H1 (cell line): ENCODE data around the gene RGS6. TPM values are rescaled to one million over a fixed set of nuclear protein-coding genes. Genes with fewer than 3 reads are reported as not detected.

Source experiments
- CTCF ChIA-PET: fragments of 300-600 bp; sonication (Branson Sonifier 250); formaldehyde crosslinking; loops from one replicate; lab custom pipeline; 2021; ENCODE audit not compliant: partially characterized antibody; lab: Charles Lee
- POLR2A ChIA-PET: fragments of 300-600 bp; sonication (Branson Sonifier 250); formaldehyde crosslinking; loops from one replicate; lab custom pipeline; 2021; ENCODE audit warnings: inconsistent platforms; ENCODE audit not compliant: partially characterized antibody; lab: Charles Lee
- DNase-seq, 2 experiments: peaks; one replicate each; pipeline versions ENCODE4 v3.0.0 to v3.0.0-alpha.2; 2010 to 2022; ENCODE audit warnings: low spot score in 2 of 2, low read depth in 1 of 2, mixed read lengths in 1 of 2
- FAIRE-seq: peaks from 2 replicates; lab custom pipeline; 2011; peaks lifted over from hg19 to GRCh38; lab: Jason Lieb, UNC
- H2AFZ ChIP-seq: 2 replicates; pipeline ENCODE4 v1.8.1; 2012; ENCODE audit warnings: low read length, inconsistent platforms
- H2AK5ac ChIP-seq: 2 replicates; pipeline ENCODE4 v1.6.1; 2013; ENCODE audit warnings: low read depth, low read length
- H2BK120ac ChIP-seq: replicated peaks from 2 replicates; pipeline ENCODE3; 2013; ENCODE audit warnings: low read depth, low read length, inconsistent platforms
- H2BK12ac ChIP-seq: 2 replicates; pipeline ENCODE4 v1.6.1; 2013; ENCODE audit warnings: low read depth, low read length
- H2BK15ac ChIP-seq: 2 replicates; pipeline ENCODE4 v1.6.1; 2013; ENCODE audit warnings: low read length
- H2BK20ac ChIP-seq: 2 replicates; pipeline ENCODE4 v1.6.1; 2013; ENCODE audit warnings: low read length
- H2BK5ac ChIP-seq: 2 replicates; pipeline ENCODE4 v1.6.1; 2013; ENCODE audit warnings: low read depth, low read length
- H3K14ac ChIP-seq: 2 replicates; pipeline ENCODE4 v1.6.1; 2013; ENCODE audit warnings: inconsistent platforms; ENCODE audit not compliant: insufficient read length
- H3K18ac ChIP-seq: 2 replicates; pipeline ENCODE4 v1.6.1; 2013; ENCODE audit warnings: low read length; ENCODE audit errors: extremely low read depth
- H3K23ac ChIP-seq: 2 replicates; pipeline ENCODE4 v1.6.1; 2013; ENCODE audit warnings: inconsistent platforms; ENCODE audit not compliant: insufficient read length
- H3K23me2 ChIP-seq: 2 replicates; pipeline ENCODE4 v1.6.1; 2013; ENCODE audit warnings: low read depth, low read length
- H3K27ac ChIP-seq: 2 replicates; pipeline ENCODE4 v1.6.1; 2011; ENCODE audit warnings: low read depth, low read length, inconsistent platforms
- H3K27me3 ChIP-seq, 4 experiments: replicated peaks in 1 of 4; 1 replicate in 1 of 4; 2 replicates in 3 of 4; pipeline versions ENCODE4 v1.6.1 to v1.8.1; 2011 to 2013; ENCODE audit warnings: low read length in 3 of 4, mild to moderate bottlenecking in 3 of 4, inconsistent platforms in 2 of 4, mixed read lengths in 2 of 4, moderate library complexity in 1 of 4; ENCODE audit not compliant: control insufficient read depth in 3 of 4, insufficient read depth in 3 of 4; ENCODE audit errors: extremely low read depth in 1 of 4
- H3K36me3 ChIP-seq, 4 experiments: 2 replicates each; pipeline versions ENCODE4 v1.6.1 to v1.8.1; 2011 to 2013; ENCODE audit warnings: mild to moderate bottlenecking in 4 of 4, low read length in 3 of 4, moderate library complexity in 2 of 4, control low read depth in 1 of 4, inconsistent platforms in 1 of 4; ENCODE audit not compliant: insufficient read depth in 4 of 4, control insufficient read depth in 2 of 4
- H3K4ac ChIP-seq: replicated peaks from 2 replicates; pipeline ENCODE3; 2013; ENCODE audit warnings: low read length, low read depth, mixed read lengths, inconsistent platforms; ENCODE audit not compliant: insufficient read length
- H3K4me1 ChIP-seq, 4 experiments: replicated peaks in 1 of 4; 1 replicate in 1 of 4; 2 replicates in 3 of 4; pipeline versions ENCODE4 v1.6.1 to v1.8.1; 2011 to 2013; ENCODE audit warnings: low read length in 3 of 4, inconsistent platforms in 2 of 4, mixed read lengths in 1 of 4; ENCODE audit not compliant: insufficient read depth in 4 of 4, control insufficient read depth in 3 of 4
- H3K4me2 ChIP-seq, 2 experiments: 2 replicates each; pipeline versions ENCODE4 v1.6.1 to v1.8.1; 2011 to 2013; ENCODE audit warnings: low read depth in 2 of 2, low read length in 2 of 2, control low read depth in 1 of 2, inconsistent platforms in 1 of 2, mild to moderate bottlenecking in 1 of 2; ENCODE audit not compliant: insufficient read depth in 1 of 2
- H3K4me3 ChIP-seq, 4 experiments: fragments of 200-600, 300-600 bp in 1 of 4; sonication (generic), shearing (Covaris generic), sonication (Bioruptor Twin) in 1 of 4; 2 replicates each; pipeline versions ENCODE4 v1.5.1 to v1.8.1; 2011 to 2016; ENCODE audit warnings: low read length in 4 of 4, low read depth in 3 of 4, control low read depth in 2 of 4, inconsistent platforms in 2 of 4, mild to moderate bottlenecking in 2 of 4, mixed read lengths in 1 of 4, moderate library complexity in 1 of 4; ENCODE audit not compliant: insufficient read depth in 2 of 4; ENCODE audit errors: extremely low read depth in 1 of 4
- H3K56ac ChIP-seq: replicated peaks from 2 replicates; pipeline ENCODE3; 2013; ENCODE audit warnings: low read depth, mild to moderate bottlenecking, mixed read lengths, low read length, inconsistent platforms; ENCODE audit not compliant: insufficient read length
- H3K79me1 ChIP-seq: 2 replicates; pipeline ENCODE4 v1.6.1; 2013; ENCODE audit warnings: low read depth, low read length, control low read depth
- H3K79me2 ChIP-seq, 2 experiments: 2 replicates each; pipeline versions ENCODE4 v1.6.1 to v1.8.1; 2012 to 2013; ENCODE audit warnings: low read length in 2 of 2, mild to moderate bottlenecking in 2 of 2, inconsistent platforms in 1 of 2; ENCODE audit not compliant: insufficient read depth in 2 of 2, control insufficient read depth in 1 of 2
- H3K9ac ChIP-seq, 4 experiments: replicated peaks in 1 of 4; 1 replicate in 1 of 4; 2 replicates in 3 of 4; pipeline versions ENCODE4 v1.6.1 to v1.8.1; 2011 to 2013; ENCODE audit warnings: low read depth in 3 of 4, low read length in 3 of 4, control low read depth in 2 of 4, mild to moderate bottlenecking in 2 of 4, moderate library complexity in 2 of 4, inconsistent platforms in 1 of 4; ENCODE audit errors: extremely low read depth in 1 of 4
- H3K9me3 ChIP-seq, 2 experiments: 2 replicates each; pipeline versions ENCODE4 v1.6.1 to v1.8.1; 2012 to 2013; ENCODE audit warnings: mild to moderate bottlenecking in 2 of 2, moderate library complexity in 2 of 2, control low read depth in 1 of 2, inconsistent platforms in 1 of 2, low read depth in 1 of 2, low read length in 1 of 2, mixed read lengths in 1 of 2; ENCODE audit not compliant: insufficient read depth in 2 of 2
- H4K20me1 ChIP-seq, 2 experiments: replicated peaks in 1 of 2; 2 replicates each; pipeline versions ENCODE3 to v1.8.1; 2011 to 2013; ENCODE audit warnings: inconsistent platforms in 2 of 2, low read length in 2 of 2, mild to moderate bottlenecking in 1 of 2; ENCODE audit not compliant: insufficient read depth in 2 of 2, control insufficient read depth in 1 of 2
- H4K5ac ChIP-seq: 2 replicates; pipeline ENCODE4 v1.6.1; 2013; ENCODE audit warnings: low read length, low read depth, mixed read lengths, inconsistent platforms; ENCODE audit not compliant: insufficient read length
- H4K8ac ChIP-seq: 2 replicates; pipeline ENCODE4 v1.8.0; 2013; ENCODE audit warnings: mild to moderate bottlenecking, moderate library complexity, low read length, inconsistent platforms; ENCODE audit not compliant: insufficient read depth; ENCODE audit errors: extremely low read depth
- H4K91ac ChIP-seq: replicated peaks from 2 replicates; pipeline ENCODE3; 2013; ENCODE audit warnings: low read length, mixed read lengths, inconsistent platforms; ENCODE audit not compliant: insufficient read length
- BCL11A ChIP-seq, 2 experiments: IDR thresholded peaks; one replicate each; pipeline ENCODE4 v1.6.1; 2011; ENCODE audit warnings: low read depth in 2 of 2, low read length in 2 of 2, mild to moderate bottlenecking in 2 of 2
- CHD1 ChIP-seq: IDR thresholded peaks from 2 replicates; pipeline ENCODE4 v1.6.1; 2012; ENCODE audit warnings: low read depth, low read length, improper control_type of control experiment
- EGR1 ChIP-seq: IDR thresholded peaks from 2 replicates; pipeline ENCODE4 v1.6.1; 2011; ENCODE audit warnings: low read depth, low read length, borderline replicate concordance
- POU5F1 ChIP-seq: IDR thresholded peaks from 2 replicates; pipeline ENCODE4 v1.6.1; 2011; ENCODE audit warnings: low read depth, mild to moderate bottlenecking, low read length, moderate library complexity
- RAD21 ChIP-seq, 2 experiments: IDR thresholded peaks in 1 of 2; conservative IDR thresholded peaks in 1 of 2; 2 replicates each; pipeline ENCODE4 v1.6.1; 2011; ENCODE audit warnings: low read depth in 2 of 2, low read length in 2 of 2, improper control_type of control experiment in 1 of 2, inconsistent platforms in 1 of 2, mild to moderate bottlenecking in 1 of 2, moderate library complexity in 1 of 2
- RBBP5 ChIP-seq: IDR thresholded peaks from 2 replicates; pipeline ENCODE4 v1.7.1; 2012; ENCODE audit warnings: low read depth, mild to moderate bottlenecking, inconsistent platforms, low read length, moderate library complexity, borderline replicate concordance
- RXRA ChIP-seq: IDR thresholded peaks from 2 replicates; pipeline ENCODE4 v1.6.1; 2011; ENCODE audit warnings: low read depth, mild to moderate bottlenecking, low read length, moderate library complexity; ENCODE audit not compliant: insufficient read depth
- SAP30 ChIP-seq: fragments of 300-600 bp; sonication (generic); IDR thresholded peaks from 2 replicates; pipeline ENCODE4 v1.7.1; 2012; ENCODE audit warnings: low read length, moderate library complexity, mild to moderate bottlenecking, inconsistent platforms; ENCODE audit not compliant: insufficient read depth, insufficient replicate concordance
- SIN3A ChIP-seq, 2 experiments: IDR thresholded peaks in 1 of 2; conservative IDR thresholded peaks in 1 of 2; 2 replicates each; pipeline ENCODE4 v1.6.1; 2011 to 2012; ENCODE audit warnings: low read length in 2 of 2, improper control_type of control experiment in 1 of 2, low read depth in 1 of 2, mild to moderate bottlenecking in 1 of 2
- SP2 ChIP-seq: IDR thresholded peaks from 2 replicates; pipeline ENCODE4 v1.6.1; 2012; ENCODE audit warnings: mild to moderate bottlenecking, low read length, inconsistent platforms
- SP4 ChIP-seq: IDR thresholded peaks from 2 replicates; pipeline ENCODE4 v1.6.1; 2012; ENCODE audit warnings: low read length, inconsistent platforms
- TBP ChIP-seq: IDR thresholded peaks from 2 replicates; pipeline ENCODE4 v1.6.1; 2011; ENCODE audit warnings: low read depth, low read length, improper control_type of control experiment
- TCF12 ChIP-seq: IDR thresholded peaks from 2 replicates; pipeline ENCODE4 v1.6.1; 2011; ENCODE audit warnings: low read depth, mild to moderate bottlenecking, low read length
- WGBS, 2 experiments: shearing (Covaris generic) in 1 of 2; methylation state at CpG; one replicate each; pipeline versions ENCODE4 v1.1.6 to v1.1.7; 2013 to 2015; ENCODE audit warnings: low lambda C conversion rate in 2 of 2, mixed read lengths in 2 of 2, inconsistent platforms in 1 of 2, low coverage in 1 of 2, missing lambda C conversion rate in 1 of 2; ENCODE audit not compliant: insufficient replicate concordance in 2 of 2, insufficient coverage in 1 of 2, insufficient read length in 1 of 2; ENCODE audit errors: extremely low coverage in 1 of 2, missing lambda C conversion rate in 1 of 2; 5-methylcytosine and 5-hydroxymethylcytosine counted together
- polyA plus RNA-seq, 7 experiments: library from polyadenylated mRNA; depleted of rRNA in 3 of 7; stranded (reverse) in 5 of 7; unstranded in 2 of 7; fragments of >200 nt in 5 of 7; fragments of 200-250 nt in 2 of 7; gene quantifications; 1 replicate in 5 of 7; 2 replicates in 1 of 7; 4 replicates in 1 of 7; pipeline versions ENCODE4 v1.2.1 to v1.2.3, GENCODE V29; 2011 to 2013; ENCODE audit warnings: missing spikeins in 2 of 7, mixed read lengths in 2 of 7
- total RNA-seq: library from RNA; stranded (reverse); fragmentation: NEBNext Ultra II Directional; extraction: Animal tissue kit (Norgen Biotek cat#: 25700); gene quantifications from 2 replicates; pipeline ENCODE4 v1.2.1, GENCODE V29; 2021
- TF ChIP-seq, protein P1 (sequence below): IDR thresholded peaks from 2 replicates; pipeline ENCODE4 v1.6.1; 2012; ENCODE audit warnings: inconsistent platforms

The RGS6 gene
- total and polyA plus RNA-seq, 2 of the 8 experiments (the other 6 are each of a cell fraction or from before 2014, with no cell fraction given), result 0.26 to 1.1 TPM

- Histone ChIP-seq H3K4me2 (no peak overlapping the region), H3K23me2 (peaks cover 2% of the 10 kb centered on the region; the same call in 1 of the 2 replicates), H3K4me1 (no peaks in the 10 kb centered on the region), H3K14ac (no peak overlapping the region), H4K5ac (no peak overlapping the region), H3K18ac (no peak overlapping the region), H3K79me1 (no peaks in the 10 kb centered on the region), H2AK5ac (no peak overlapping the region), H2BK12ac (no peak overlapping the region), H3K56ac (no peak overlapping the region), H2BK20ac (no peak overlapping the region), H3K27ac (no peak overlapping the region), H3K23ac (no peak overlapping the region), H2BK5ac (no peak overlapping the region), H2BK120ac (no peak overlapping the region), H3K4me3 (no peak overlapping the region), H2AFZ (no peak overlapping the region), H4K20me1 (no peaks in the 10 kb centered on the region), H3K79me2 (no peaks in the 10 kb centered on the region), H3K36me3 (no peaks in the 10 kb centered on the region), H2BK15ac (no peak overlapping the region), H4K91ac (no peak overlapping the region), H3K9me3 (peaks cover 0 to 11% of the 10 kb centered on the region in 2 experiments; a peak in 1 of 4 replicates), H3K4ac (no peak overlapping the region), H3K9ac (no peak overlapping the region), H4K8ac (no peak overlapping the region), H3K27me3 (no peaks in the 10 kb centered on the region; a peak in 1 of 7 replicates)
- 94% methylated on average over 2 of the region's 2 CpGs; no CpG with 5 or more reads in 1 of the 2 experiments for WGBS, 2 experiments
- POLR2A ChIA-PET, result no interaction called here
- FAIRE-seq, result no peak
- CTCF ChIA-PET, result interaction anchor here (1.3 to 5.6 kb wide), 3 partner anchors 14 to 492 kb away, joined by 3 to 57 read pairs (median 3); no protein-coding TSS in a partner anchor
- DNase-seq, result no peak
- TF ChIP-seq SIN3A (conservative IDR thresholded peaks at IDR 0.05 in 1 of 2, IDR thresholded peaks at IDR 0.05 in 1 of 2; ENCODE audit: low read depth in 1 of 2, low read length in 2 of 2) (no peak), SP4 (no peak), SP2 (no peak), TBP (no peak), BCL11A (IDR thresholded peaks at IDR 0.05; ENCODE audit: low read depth in 2 of 2, low read length in 2 of 2) (no peak), SAP30 (no peak), EGR1 (no peak), RXRA (no peak), RBBP5 (no peak), CHD1 (no peak), TCF12 (no peak), RAD21 (IDR thresholded peaks at IDR 0.05 in 1 of 2, conservative IDR thresholded peaks at IDR 0.05 in 1 of 2; ENCODE audit: low read depth in 2 of 2, low read length in 2 of 2) (no peak), POU5F1 (no peak)
- TF ChIP-seq, protein P1, sequence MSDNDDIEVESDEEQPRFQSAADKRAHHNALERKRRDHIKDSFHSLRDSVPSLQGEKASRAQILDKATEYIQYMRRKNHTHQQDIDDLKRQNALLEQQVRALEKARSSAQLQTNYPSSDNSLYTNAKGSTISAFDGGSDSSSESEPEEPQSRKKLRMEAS, result no peak
These were observed 596.6 kb downstream of the RGS6 start for GRCh38 chr14:72528863-72529175.
